H1 (cell line): ENCODE results near the gene NFKBIE. TPM values are rescaled to one million over a fixed set of nuclear protein-coding genes. Genes with fewer than 3 reads are reported as not detected.

Experiments
- CTCF ChIA-PET: fragments of 300-600 bp; sonication (Branson Sonifier 250); formaldehyde crosslinking; loops from one replicate; lab custom pipeline; 2021; ENCODE audit not compliant: partially characterized antibody; lab: Charles Lee
- POLR2A ChIA-PET: fragments of 300-600 bp; sonication (Branson Sonifier 250); formaldehyde crosslinking; loops from one replicate; lab custom pipeline; 2021; ENCODE audit warnings: inconsistent platforms; ENCODE audit not compliant: partially characterized antibody; lab: Charles Lee
- DNase-seq, 2 experiments: peaks; one replicate each; pipeline versions ENCODE4 v3.0.0 to v3.0.0-alpha.2; 2010 to 2022; ENCODE audit warnings: low spot score in 2 of 2, low read depth in 1 of 2, mixed read lengths in 1 of 2
- FAIRE-seq: peaks from 2 replicates; lab custom pipeline; 2011; peaks lifted over from hg19 to GRCh38; lab: Jason Lieb, UNC
- H2AFZ ChIP-seq: 2 replicates; pipeline ENCODE4 v1.8.1; 2012; ENCODE audit warnings: low read length, inconsistent platforms
- H2AK5ac ChIP-seq: 2 replicates; pipeline ENCODE4 v1.6.1; 2013; ENCODE audit warnings: low read depth, low read length
- H2BK120ac ChIP-seq: replicated peaks from 2 replicates; pipeline ENCODE3; 2013; ENCODE audit warnings: low read depth, low read length, inconsistent platforms
- H2BK12ac ChIP-seq: 2 replicates; pipeline ENCODE4 v1.6.1; 2013; ENCODE audit warnings: low read depth, low read length
- H2BK15ac ChIP-seq: 2 replicates; pipeline ENCODE4 v1.6.1; 2013; ENCODE audit warnings: low read length
- H2BK20ac ChIP-seq: 2 replicates; pipeline ENCODE4 v1.6.1; 2013; ENCODE audit warnings: low read length
- H2BK5ac ChIP-seq: 2 replicates; pipeline ENCODE4 v1.6.1; 2013; ENCODE audit warnings: low read depth, low read length
- H3K14ac ChIP-seq: 2 replicates; pipeline ENCODE4 v1.6.1; 2013; ENCODE audit warnings: inconsistent platforms; ENCODE audit not compliant: insufficient read length
- H3K18ac ChIP-seq: 2 replicates; pipeline ENCODE4 v1.6.1; 2013; ENCODE audit warnings: low read length; ENCODE audit errors: extremely low read depth
- H3K23ac ChIP-seq: 2 replicates; pipeline ENCODE4 v1.6.1; 2013; ENCODE audit warnings: inconsistent platforms; ENCODE audit not compliant: insufficient read length
- H3K23me2 ChIP-seq: 2 replicates; pipeline ENCODE4 v1.6.1; 2013; ENCODE audit warnings: low read depth, low read length
- H3K27ac ChIP-seq: 2 replicates; pipeline ENCODE4 v1.6.1; 2011; ENCODE audit warnings: low read depth, low read length, inconsistent platforms
- H3K27me3 ChIP-seq, 4 experiments: replicated peaks in 1 of 4; 1 replicate in 1 of 4; 2 replicates in 3 of 4; pipeline versions ENCODE4 v1.6.1 to v1.8.1; 2011 to 2013; ENCODE audit warnings: low read length in 3 of 4, mild to moderate bottlenecking in 3 of 4, inconsistent platforms in 2 of 4, mixed read lengths in 2 of 4, moderate library complexity in 1 of 4; ENCODE audit not compliant: control insufficient read depth in 3 of 4, insufficient read depth in 3 of 4; ENCODE audit errors: extremely low read depth in 1 of 4
- H3K36me3 ChIP-seq, 4 experiments: 2 replicates each; pipeline versions ENCODE4 v1.6.1 to v1.8.1; 2011 to 2013; ENCODE audit warnings: mild to moderate bottlenecking in 4 of 4, low read length in 3 of 4, moderate library complexity in 2 of 4, control low read depth in 1 of 4, inconsistent platforms in 1 of 4; ENCODE audit not compliant: insufficient read depth in 4 of 4, control insufficient read depth in 2 of 4
- H3K4ac ChIP-seq: replicated peaks from 2 replicates; pipeline ENCODE3; 2013; ENCODE audit warnings: low read length, low read depth, mixed read lengths, inconsistent platforms; ENCODE audit not compliant: insufficient read length
- H3K4me1 ChIP-seq, 4 experiments: replicated peaks in 1 of 4; 1 replicate in 1 of 4; 2 replicates in 3 of 4; pipeline versions ENCODE4 v1.6.1 to v1.8.1; 2011 to 2013; ENCODE audit warnings: low read length in 3 of 4, inconsistent platforms in 2 of 4, mixed read lengths in 1 of 4; ENCODE audit not compliant: insufficient read depth in 4 of 4, control insufficient read depth in 3 of 4
- H3K4me2 ChIP-seq, 2 experiments: 2 replicates each; pipeline versions ENCODE4 v1.6.1 to v1.8.1; 2011 to 2013; ENCODE audit warnings: low read depth in 2 of 2, low read length in 2 of 2, control low read depth in 1 of 2, inconsistent platforms in 1 of 2, mild to moderate bottlenecking in 1 of 2; ENCODE audit not compliant: insufficient read depth in 1 of 2
- H3K4me3 ChIP-seq, 4 experiments: fragments of 200-600, 300-600 bp in 1 of 4; sonication (generic), shearing (Covaris generic), sonication (Bioruptor Twin) in 1 of 4; 2 replicates each; pipeline versions ENCODE4 v1.5.1 to v1.8.1; 2011 to 2016; ENCODE audit warnings: low read length in 4 of 4, low read depth in 3 of 4, control low read depth in 2 of 4, inconsistent platforms in 2 of 4, mild to moderate bottlenecking in 2 of 4, mixed read lengths in 1 of 4, moderate library complexity in 1 of 4; ENCODE audit not compliant: insufficient read depth in 2 of 4; ENCODE audit errors: extremely low read depth in 1 of 4
- H3K56ac ChIP-seq: replicated peaks from 2 replicates; pipeline ENCODE3; 2013; ENCODE audit warnings: low read depth, mild to moderate bottlenecking, mixed read lengths, low read length, inconsistent platforms; ENCODE audit not compliant: insufficient read length
- H3K79me1 ChIP-seq: 2 replicates; pipeline ENCODE4 v1.6.1; 2013; ENCODE audit warnings: low read depth, low read length, control low read depth
- H3K79me2 ChIP-seq, 2 experiments: 2 replicates each; pipeline versions ENCODE4 v1.6.1 to v1.8.1; 2012 to 2013; ENCODE audit warnings: low read length in 2 of 2, mild to moderate bottlenecking in 2 of 2, inconsistent platforms in 1 of 2; ENCODE audit not compliant: insufficient read depth in 2 of 2, control insufficient read depth in 1 of 2
- H3K9ac ChIP-seq, 4 experiments: replicated peaks in 1 of 4; 1 replicate in 1 of 4; 2 replicates in 3 of 4; pipeline versions ENCODE4 v1.6.1 to v1.8.1; 2011 to 2013; ENCODE audit warnings: low read depth in 3 of 4, low read length in 3 of 4, control low read depth in 2 of 4, mild to moderate bottlenecking in 2 of 4, moderate library complexity in 2 of 4, inconsistent platforms in 1 of 4; ENCODE audit errors: extremely low read depth in 1 of 4
- H3K9me3 ChIP-seq, 2 experiments: 2 replicates each; pipeline versions ENCODE4 v1.6.1 to v1.8.1; 2012 to 2013; ENCODE audit warnings: mild to moderate bottlenecking in 2 of 2, moderate library complexity in 2 of 2, control low read depth in 1 of 2, inconsistent platforms in 1 of 2, low read depth in 1 of 2, low read length in 1 of 2, mixed read lengths in 1 of 2; ENCODE audit not compliant: insufficient read depth in 2 of 2
- H4K20me1 ChIP-seq, 2 experiments: replicated peaks in 1 of 2; 2 replicates each; pipeline versions ENCODE3 to v1.8.1; 2011 to 2013; ENCODE audit warnings: inconsistent platforms in 2 of 2, low read length in 2 of 2, mild to moderate bottlenecking in 1 of 2; ENCODE audit not compliant: insufficient read depth in 2 of 2, control insufficient read depth in 1 of 2
- H4K5ac ChIP-seq: 2 replicates; pipeline ENCODE4 v1.6.1; 2013; ENCODE audit warnings: low read length, low read depth, mixed read lengths, inconsistent platforms; ENCODE audit not compliant: insufficient read length
- H4K8ac ChIP-seq: 2 replicates; pipeline ENCODE4 v1.8.0; 2013; ENCODE audit warnings: mild to moderate bottlenecking, moderate library complexity, low read length, inconsistent platforms; ENCODE audit not compliant: insufficient read depth; ENCODE audit errors: extremely low read depth
- H4K91ac ChIP-seq: replicated peaks from 2 replicates; pipeline ENCODE3; 2013; ENCODE audit warnings: low read length, mixed read lengths, inconsistent platforms; ENCODE audit not compliant: insufficient read length
- BCL11A ChIP-seq, 2 experiments: IDR thresholded peaks; one replicate each; pipeline ENCODE4 v1.6.1; 2011; ENCODE audit warnings: low read depth in 2 of 2, low read length in 2 of 2, mild to moderate bottlenecking in 2 of 2
- EZH2 ChIP-seq: fragments of 200-600 bp; sonication (generic); IDR thresholded peaks from 2 replicates; pipeline ENCODE4 v1.7.1; 2012; ENCODE audit warnings: low read depth, mild to moderate bottlenecking, moderate library complexity, low read length, inconsistent platforms; ENCODE audit not compliant: severe bottlenecking
- HDAC2 ChIP-seq, 2 experiments: fragments of 300-600 bp in 1 of 2; sonication (generic) in 1 of 2; IDR thresholded peaks; 2 replicates each; pipeline ENCODE4 v1.6.1; 2011 to 2012; ENCODE audit warnings: low read depth in 2 of 2, low read length in 2 of 2, mild to moderate bottlenecking in 2 of 2, moderate library complexity in 2 of 2, borderline replicate concordance in 1 of 2, inconsistent platforms in 1 of 2
- POU5F1 ChIP-seq: IDR thresholded peaks from 2 replicates; pipeline ENCODE4 v1.6.1; 2011; ENCODE audit warnings: low read depth, mild to moderate bottlenecking, low read length, moderate library complexity
- RBBP5 ChIP-seq: IDR thresholded peaks from 2 replicates; pipeline ENCODE4 v1.7.1; 2012; ENCODE audit warnings: low read depth, mild to moderate bottlenecking, inconsistent platforms, low read length, moderate library complexity, borderline replicate concordance
- SIN3A ChIP-seq, 2 experiments: IDR thresholded peaks in 1 of 2; conservative IDR thresholded peaks in 1 of 2; 2 replicates each; pipeline ENCODE4 v1.6.1; 2011 to 2012; ENCODE audit warnings: low read length in 2 of 2, improper control_type of control experiment in 1 of 2, low read depth in 1 of 2, mild to moderate bottlenecking in 1 of 2
- SIRT6 ChIP-seq: IDR thresholded peaks from one replicate; pipeline ENCODE4 v1.7.1; 2012; ENCODE audit warnings: low read length, inconsistent platforms
- SP1 ChIP-seq: IDR thresholded peaks from 2 replicates; pipeline ENCODE4 v1.6.1; 2011; ENCODE audit warnings: low read depth, low read length
- SP4 ChIP-seq: IDR thresholded peaks from 2 replicates; pipeline ENCODE4 v1.6.1; 2012; ENCODE audit warnings: low read length, inconsistent platforms
- TAF1 ChIP-seq: IDR thresholded peaks from 2 replicates; pipeline ENCODE4 v1.6.1; 2011; ENCODE audit warnings: mild to moderate bottlenecking, low read depth, low read length
- TCF12 ChIP-seq: IDR thresholded peaks from 2 replicates; pipeline ENCODE4 v1.6.1; 2011; ENCODE audit warnings: low read depth, mild to moderate bottlenecking, low read length
- ZNF274 ChIP-seq: IDR thresholded peaks from 2 replicates; pipeline ENCODE4 v1.7.0; 2012; ENCODE audit warnings: low read length, borderline replicate concordance; ENCODE audit errors: extremely low read depth
- WGBS, 2 experiments: shearing (Covaris generic) in 1 of 2; methylation state at CpG; one replicate each; pipeline versions ENCODE4 v1.1.6 to v1.1.7; 2013 to 2015; ENCODE audit warnings: low lambda C conversion rate in 2 of 2, mixed read lengths in 2 of 2, inconsistent platforms in 1 of 2, low coverage in 1 of 2, missing lambda C conversion rate in 1 of 2; ENCODE audit not compliant: insufficient replicate concordance in 2 of 2, insufficient coverage in 1 of 2, insufficient read length in 1 of 2; ENCODE audit errors: extremely low coverage in 1 of 2, missing lambda C conversion rate in 1 of 2; 5-methylcytosine and 5-hydroxymethylcytosine counted together
- polyA plus RNA-seq, 7 experiments: library from polyadenylated mRNA; depleted of rRNA in 3 of 7; stranded (reverse) in 5 of 7; unstranded in 2 of 7; fragments of >200 nt in 5 of 7; fragments of 200-250 nt in 2 of 7; gene quantifications; 1 replicate in 5 of 7; 2 replicates in 1 of 7; 4 replicates in 1 of 7; pipeline versions ENCODE4 v1.2.1 to v1.2.3, GENCODE V29; 2011 to 2013; ENCODE audit warnings: missing spikeins in 2 of 7, mixed read lengths in 2 of 7
- total RNA-seq: library from RNA; stranded (reverse); fragmentation: NEBNext Ultra II Directional; extraction: Animal tissue kit (Norgen Biotek cat#: 25700); gene quantifications from 2 replicates; pipeline ENCODE4 v1.2.1, GENCODE V29; 2021

NFKBIE gene
- total and polyA plus RNA-seq, 2 of the 8 experiments (the other 6 are each of a cell fraction or from before 2014, with no cell fraction given): 13.5 to 19.2 TPM

GRCh38 chr6:44306710-44307109 is 41.4 kb upstream of the NFKBIE start:
- Histone ChIP-seq H2BK12ac (no peak overlapping the region), H3K9ac (no peak overlapping the region), H2BK120ac (no peak overlapping the region), H3K4me2 (no peak overlapping the region), H2BK20ac (no peak overlapping the region), H3K4ac (no peak overlapping the region), H3K23me2 (no peaks in the 10 kb centered on the region), H3K23ac (no peak overlapping the region), H2BK15ac (no peak overlapping the region), H2BK5ac (no peak overlapping the region), H4K91ac (no peak overlapping the region), H3K79me2 (peaks cover 0 to 4% of the 10 kb centered on the region in 2 experiments; a peak in 1 of 4 replicates), H4K5ac (no peak overlapping the region), H2AK5ac (no peak overlapping the region), H3K4me3 (no peak overlapping the region), H3K18ac (no peak overlapping the region), H3K4me1 (peaks cover 0 to 4% (median 0%) of the 10 kb centered on the region in 4 experiments; a peak in 1 of 7 replicates), H3K27ac (no peak overlapping the region), H3K9me3 (no peaks in the 10 kb centered on the region), H3K56ac (no peak overlapping the region), H3K79me1 (no peaks in the 10 kb centered on the region), H3K27me3 (no peaks in the 10 kb centered on the region), H2AFZ (no peak overlapping the region), H4K8ac (no peak overlapping the region), H3K14ac (no peak overlapping the region), H3K36me3 (peaks cover 28 to 81% (median 72%) of the 10 kb centered on the region in 4 experiments), H4K20me1 (peaks cover 2 to 4% of the 10 kb centered on the region in 2 experiments)
- DNase-seq (no peak), FAIRE-seq (no peak)
- CTCF ChIA-PET: interaction anchor here (1.5 to 13.9 kb wide), 8 partner anchors 4 to 228 kb away, joined by 4 to 330 read pairs (median 88); partner anchors contain the start of genes AARS2, NFKBIE, SLC35B2 and TMEM151B
- POLR2A ChIA-PET: interaction anchor here (0.6 to 6.9 kb wide), 12 partner anchors 9 to 673 kb away, joined by 3 to 81 read pairs (median 7); partner anchors contain the start of genes HSP90AB1 and SLC35B2
- WGBS, 2 experiments: 97% methylated on average over 8 of the region's 8 CpGs; no CpG with 5 or more reads in 1 of the 2 experiments
- TF ChIP-seq TCF12 (no peak), POU5F1 (no peak), SP4 (no peak), BCL11A (IDR thresholded peaks at IDR 0.05; ENCODE audit: low read depth in 2 of 2, low read length in 2 of 2) (no peak), HDAC2 (IDR thresholded peaks at IDR 0.05; ENCODE audit: borderline replicate concordance in 1 of 2, low read depth in 2 of 2, low read length in 2 of 2) (no peak), EZH2 (no peak), TAF1 (no peak), ZNF274 (no peak), SP1 (no peak), RBBP5 (no peak), SIN3A (conservative IDR thresholded peaks at IDR 0.05 in 1 of 2, IDR thresholded peaks at IDR 0.05 in 1 of 2; ENCODE audit: low read depth in 1 of 2, low read length in 2 of 2) (no peak), SIRT6 (no peak)
